Astrocyte (in vitro differentiated cells and primary cell): Measurements from ENCODE around the gene ROMO1. TPM values are rescaled to one million over a fixed set of nuclear protein-coding genes. Genes with fewer than 3 reads are reported as not detected.

Experiments used
- DNase-seq: peaks from one replicate; pipeline ENCODE4 v3.0.0-alpha.2; 2010; ENCODE audit warnings: low read depth
- FAIRE-seq: peaks from 2 replicates; lab custom pipeline; 2011; peaks lifted over from hg19 to GRCh38; lab: Jason Lieb, UNC
- H2AFZ ChIP-seq: 2 replicates; pipeline ENCODE4 v1.6.0; 2012; ENCODE audit warnings: low read depth, low read length, inconsistent platforms
- H3K27ac ChIP-seq: 2 replicates; pipeline ENCODE4 v1.5.1; 2011; ENCODE audit warnings: low read depth, low read length, inconsistent platforms
- H3K27me3 ChIP-seq: 2 replicates; pipeline ENCODE4 v1.6.0; 2011; ENCODE audit warnings: low read length, inconsistent platforms; ENCODE audit not compliant: insufficient read depth
- H3K36me3 ChIP-seq: 2 replicates; pipeline ENCODE4 v1.5.1; 2011; ENCODE audit warnings: low read length, inconsistent platforms; ENCODE audit not compliant: insufficient read depth
- H3K4me1 ChIP-seq: 2 replicates; pipeline ENCODE4 v1.5.1; 2011; ENCODE audit warnings: low read length, inconsistent platforms; ENCODE audit not compliant: insufficient read depth
- H3K4me2 ChIP-seq: 2 replicates; pipeline ENCODE4 v1.6.0; 2012; ENCODE audit warnings: low read length, inconsistent platforms
- H3K4me3 ChIP-seq: 2 replicates; pipeline ENCODE4 v1.5.1; 2011; ENCODE audit warnings: low read depth, mild to moderate bottlenecking, low read length, inconsistent platforms; ENCODE audit not compliant: insufficient read depth
- H3K79me2 ChIP-seq: 2 replicates; pipeline ENCODE4 v1.6.0; 2012; ENCODE audit warnings: mild to moderate bottlenecking, low read length, inconsistent platforms; ENCODE audit not compliant: insufficient read depth
- H3K9ac ChIP-seq: 2 replicates; pipeline ENCODE4 v1.6.0; 2012; ENCODE audit warnings: mild to moderate bottlenecking, low read length, inconsistent platforms
- H3K9me3 ChIP-seq: 2 replicates; pipeline ENCODE4 v1.5.1; 2012; ENCODE audit warnings: low read depth, mild to moderate bottlenecking, low read length, inconsistent platforms; ENCODE audit not compliant: insufficient read depth
- H4K20me1 ChIP-seq: 2 replicates; pipeline ENCODE4 v1.6.0; 2012; ENCODE audit warnings: low read length, inconsistent platforms; ENCODE audit not compliant: insufficient read depth
- H3K27ac Mint-ChIP-seq: one replicate; pipeline ENCODE4 v1.8.0; 2021; ENCODE audit warnings: mild to moderate bottlenecking, mixed read lengths; ENCODE audit not compliant: unreplicated experiment
- H3K27me3 Mint-ChIP-seq: one replicate; pipeline ENCODE4 v1.8.0; 2021; ENCODE audit warnings: low read depth, mixed read lengths; ENCODE audit not compliant: unreplicated experiment
- H3K36me3 Mint-ChIP-seq: one replicate; pipeline ENCODE4 v1.8.0; 2021; ENCODE audit warnings: low read depth, mixed read lengths; ENCODE audit not compliant: unreplicated experiment
- H3K4me1 Mint-ChIP-seq: one replicate; pipeline ENCODE4 v1.8.0; 2021; ENCODE audit warnings: low read depth, mixed read lengths; ENCODE audit not compliant: unreplicated experiment
- H3K4me3 Mint-ChIP-seq: one replicate; pipeline ENCODE4 v1.8.0; 2021; ENCODE audit warnings: mild to moderate bottlenecking, moderate library complexity, mixed read lengths; ENCODE audit not compliant: unreplicated experiment
- H3K9me3 Mint-ChIP-seq: one replicate; pipeline ENCODE4 v1.8.0; 2021; ENCODE audit warnings: mild to moderate bottlenecking, mixed read lengths; ENCODE audit not compliant: unreplicated experiment
- CTCF ChIP-seq: IDR thresholded peaks from 2 replicates; pipeline ENCODE4 v1.5.1; 2011; ENCODE audit warnings: low read depth, mild to moderate bottlenecking, inconsistent platforms, low read length, moderate library complexity; ENCODE audit not compliant: insufficient read depth
- EZH2 ChIP-seq: IDR thresholded peaks from 2 replicates; pipeline ENCODE4 v1.6.1; 2012; ENCODE audit warnings: mild to moderate bottlenecking, low read length, inconsistent platforms; ENCODE audit not compliant: insufficient read depth
- total RNA-seq: library from RNA; stranded (reverse); gene quantifications from 2 replicates; pipeline ENCODE4 v1.2.1, GENCODE V29; 2021

The ROMO1 gene
- total RNA-seq, 1 donor from 2014 or later: 201 TPM

GRCh38 chr20:35690265-35690664, 8.9 kb upstream of the ROMO1 start:
- Histone ChIP-seq H3K4me3 (no peak overlapping the region), H3K27ac (no peak overlapping the region), H3K4me2 (no peak overlapping the region), H3K27me3 (no peaks in the 10 kb centered on the region), H2AFZ (no peak overlapping the region), H3K9me3 (no peaks in the 10 kb centered on the region), H3K36me3 (peaks cover 7% of the 10 kb centered on the region), H4K20me1 (no peaks in the 10 kb centered on the region), H3K9ac (no peak overlapping the region), H3K4me1 (no peaks in the 10 kb centered on the region), H3K79me2 (no peaks in the 10 kb centered on the region)
- no peak for DNase-seq
- no peaks in the 10 kb centered on the region for H3K27me3 Mint-ChIP-seq
- no peaks in the 10 kb centered on the region for H3K9me3 Mint-ChIP-seq
- no peak overlapping the region for H3K27ac Mint-ChIP-seq
- H3K36me3 Mint-ChIP-seq: peaks cover 22% of the 10 kb centered on the region
- no peak overlapping the region for H3K4me3 Mint-ChIP-seq
- no peak for FAIRE-seq
- TF ChIP-seq EZH2 (no peak), CTCF (no peak)
- H3K4me1 Mint-ChIP-seq: no peaks in the 10 kb centered on the region

GRCh38 chr20:35695245-35695749, 3.9 kb upstream of the ROMO1 start:
- Histone ChIP-seq H3K4me1 (peaks cover 16% of the 10 kb centered on the region), H3K9me3 (no peaks in the 10 kb centered on the region), H3K4me2 (no peak overlapping the region), H3K79me2 (peaks cover 32% of the 10 kb centered on the region), H3K27me3 (no peaks in the 10 kb centered on the region), H2AFZ (no peak overlapping the region), H3K27ac (no peak overlapping the region), H4K20me1 (peaks cover 14% of the 10 kb centered on the region), H3K36me3 (peaks cover 2% of the 10 kb centered on the region), H3K9ac (no peak overlapping the region), H3K4me3 (no peak overlapping the region)
- TF ChIP-seq EZH2: no peak
- TF ChIP-seq CTCF: no peak
- Mint-ChIP-seq H3K4me1 (peaks cover 13% of the 10 kb centered on the region), H3K4me3 (no peak overlapping the region), H3K9me3 (no peaks in the 10 kb centered on the region), H3K27me3 (no peaks in the 10 kb centered on the region), H3K36me3 (peaks cover 23% of the 10 kb centered on the region), H3K27ac (no peak overlapping the region)
- DNase-seq (no peak), FAIRE-seq (no peak)

GRCh38 chr20:35695978-35696377, 3.2 kb upstream of the ROMO1 start:
- Histone ChIP-seq H3K4me2 (no peak overlapping the region), H3K4me3 (no peak overlapping the region), H3K9me3 (no peaks in the 10 kb centered on the region), H4K20me1 (peaks cover 20% of the 10 kb centered on the region), H3K9ac (no peak overlapping the region), H3K27me3 (no peaks in the 10 kb centered on the region), H3K4me1 (peaks cover 19% of the 10 kb centered on the region), H3K79me2 (peaks cover 39% of the 10 kb centered on the region), H3K27ac (no peak overlapping the region), H2AFZ (no peak overlapping the region), H3K36me3 (peaks cover 4% of the 10 kb centered on the region)
- H3K27me3 Mint-ChIP-seq: no peaks in the 10 kb centered on the region
- DNase-seq: no peak
- peaks cover 21% of the 10 kb centered on the region for H3K36me3 Mint-ChIP-seq
- H3K4me1 Mint-ChIP-seq: peaks cover 20% of the 10 kb centered on the region
- no peak overlapping the region for H3K27ac Mint-ChIP-seq
- no peaks in the 10 kb centered on the region for H3K9me3 Mint-ChIP-seq
- no peak overlapping the region for H3K4me3 Mint-ChIP-seq
- no peak for FAIRE-seq
- TF ChIP-seq EZH2: no peak
- no peak for TF ChIP-seq CTCF
